ENCODE results near the gene HACD2. TPM values are rescaled to one million over a fixed set of nuclear protein-coding genes. Genes with fewer than 3 reads are reported as not detected.

The HACD2 gene
- polyA plus RNA-seq, 3 donors, result 12.9 to 17.1 (median 15.1) TPM

DNA sequence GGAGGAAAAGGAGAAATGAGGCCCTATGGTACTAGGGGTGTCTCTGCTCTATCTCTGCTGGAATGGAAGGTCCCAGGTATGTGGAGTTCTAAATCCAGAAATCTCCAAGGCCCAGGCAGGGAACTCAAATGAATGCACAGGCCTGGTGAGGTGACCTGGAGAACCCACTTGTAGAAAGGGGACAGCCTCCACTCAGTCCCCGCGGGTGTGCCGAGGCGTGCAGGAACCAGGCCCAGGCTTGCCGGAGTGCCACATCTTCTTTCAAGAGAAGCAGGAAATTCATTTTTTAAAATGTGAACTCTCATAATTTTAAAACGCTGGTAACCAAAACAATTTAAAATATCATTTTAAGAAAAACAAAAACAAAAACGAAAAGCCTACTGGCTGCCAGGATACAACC, 103.8 kb downstream of the HACD2 start:
- H3K27me3 Mint-ChIP-seq (ENCODE audit: low read depth in 3 of 3), result peaks cover 3 to 11% (median 5%) of the 10 kb centered on the region in 3 donors
- H3K4me3 Mint-ChIP-seq, result no peak overlapping the region
- H3K9me3 Mint-ChIP-seq, result peaks cover 0 to 3% (median 0%) of the 10 kb centered on the region in 7 donors
- DNase-seq, result no peak
- H3K4me1 Mint-ChIP-seq, result peaks cover 4% of the 10 kb centered on the region
- H3K4me2 ChIP-seq (replicated peaks; ENCODE audit: extremely low read depth, low read length, poor library complexity, severe bottlenecking), result no peak overlapping the region
- H3K36me3 Mint-ChIP-seq, result no peaks in the 10 kb centered on the region
- no peaks in the 10 kb centered on the region for H3K36me3 ChIP-seq (replicated peaks in 1 of 2; ENCODE audit: control insufficient read depth in 1 of 2, insufficient read depth in 2 of 2, low read length in 2 of 2)
- intact Hi-C loops (cut with micrococcal nuclease), result no loop called here
- 89% methylated on average over 5 of the region's 7 CpGs for WGBS (ENCODE audit: insufficient coverage)
- no peak overlapping the region for H3K27ac ChIP-seq (ENCODE audit: low read depth in 1 of 2, low read length in 2 of 2)
- no peak overlapping the region for H3K4me3 ChIP-seq (replicated peaks in 1 of 3; ENCODE audit: low read depth in 2 of 3, low read length in 3 of 3)
- no peak overlapping the region for H2AFZ ChIP-seq (ENCODE audit: insufficient read depth, low read depth, low read length, poor library complexity, severe bottlenecking)
- TF ChIP-seq, protein P1, sequence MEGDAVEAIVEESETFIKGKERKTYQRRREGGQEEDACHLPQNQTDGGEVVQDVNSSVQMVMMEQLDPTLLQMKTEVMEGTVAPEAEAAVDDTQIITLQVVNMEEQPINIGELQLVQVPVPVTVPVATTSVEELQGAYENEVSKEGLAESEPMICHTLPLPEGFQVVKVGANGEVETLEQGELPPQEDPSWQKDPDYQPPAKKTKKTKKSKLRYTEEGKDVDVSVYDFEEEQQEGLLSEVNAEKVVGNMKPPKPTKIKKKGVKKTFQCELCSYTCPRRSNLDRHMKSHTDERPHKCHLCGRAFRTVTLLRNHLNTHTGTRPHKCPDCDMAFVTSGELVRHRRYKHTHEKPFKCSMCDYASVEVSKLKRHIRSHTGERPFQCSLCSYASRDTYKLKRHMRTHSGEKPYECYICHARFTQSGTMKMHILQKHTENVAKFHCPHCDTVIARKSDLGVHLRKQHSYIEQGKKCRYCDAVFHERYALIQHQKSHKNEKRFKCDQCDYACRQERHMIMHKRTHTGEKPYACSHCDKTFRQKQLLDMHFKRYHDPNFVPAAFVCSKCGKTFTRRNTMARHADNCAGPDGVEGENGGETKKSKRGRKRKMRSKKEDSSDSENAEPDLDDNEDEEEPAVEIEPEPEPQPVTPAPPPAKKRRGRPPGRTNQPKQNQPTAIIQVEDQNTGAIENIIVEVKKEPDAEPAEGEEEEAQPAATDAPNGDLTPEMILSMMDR (IDR thresholded peaks at IDR 0.05), result no peak
- no peak overlapping the region for H3K27ac Mint-ChIP-seq
- H3K4me1 ChIP-seq (ENCODE audit: control insufficient read depth in 1 of 2, insufficient read depth in 2 of 2, low read length in 2 of 2), result no peaks in the 10 kb centered on the region
- H3K79me2 ChIP-seq (ENCODE audit: insufficient read depth, low read length), result no peaks in the 10 kb centered on the region
- H3K9ac ChIP-seq (ENCODE audit: insufficient read depth, low read length, poor library complexity, severe bottlenecking), result no peak overlapping the region
- H3K9me3 ChIP-seq (replicated peaks in 1 of 2; ENCODE audit: control insufficient read depth in 1 of 2, insufficient read depth in 1 of 2, low read length in 2 of 2), result no peaks in the 10 kb centered on the region
- H3K27me3 ChIP-seq (ENCODE audit: control insufficient read depth in 2 of 2, insufficient read depth in 2 of 2, low read length in 2 of 2), result no peaks in the 10 kb centered on the region
- H4K20me1 ChIP-seq (ENCODE audit: insufficient read depth, low read length), result no peaks in the 10 kb centered on the region

DNA sequence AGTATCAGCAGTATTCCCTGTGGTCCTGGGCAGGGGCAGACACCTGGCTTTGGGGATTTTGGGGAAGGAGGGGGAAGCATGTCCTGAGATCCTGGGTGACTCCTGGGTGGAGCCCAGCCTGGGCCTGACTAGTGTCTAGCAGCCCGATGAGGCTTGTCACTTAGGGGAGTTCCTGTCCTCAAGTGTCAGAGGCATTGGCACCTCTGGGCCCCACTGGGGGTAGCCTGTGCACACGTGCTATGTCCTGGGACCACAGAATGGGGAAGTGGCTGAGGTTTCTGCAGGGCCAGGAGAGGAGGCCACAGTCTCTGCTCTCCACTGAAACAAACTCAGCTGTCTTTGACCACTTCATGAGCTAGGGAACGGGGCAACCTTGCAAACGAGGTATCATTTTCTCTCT, 104.4 kb downstream of the HACD2 start:
- no peaks in the 10 kb centered on the region for H3K27me3 ChIP-seq (ENCODE audit: control insufficient read depth in 2 of 2, insufficient read depth in 2 of 2, low read length in 2 of 2)
- H3K4me1 ChIP-seq (ENCODE audit: control insufficient read depth in 1 of 2, insufficient read depth in 2 of 2, low read length in 2 of 2), result no peaks in the 10 kb centered on the region

More for the DNA sequence above, 104.4 kb downstream of the HACD2 start:
- H3K79me2 ChIP-seq (ENCODE audit: insufficient read depth, low read length), result no peaks in the 10 kb centered on the region
- no peaks in the 10 kb centered on the region for H3K9me3 ChIP-seq (replicated peaks in 1 of 2; ENCODE audit: control insufficient read depth in 1 of 2, insufficient read depth in 1 of 2, low read length in 2 of 2)
- no peaks in the 10 kb centered on the region for H4K20me1 ChIP-seq (ENCODE audit: insufficient read depth, low read length)
- H2AFZ ChIP-seq (ENCODE audit: insufficient read depth, low read depth, low read length, poor library complexity, severe bottlenecking), result no peak overlapping the region
- intact Hi-C loops (cut with micrococcal nuclease), result no loop called here
- no peak overlapping the region for H3K27ac ChIP-seq (ENCODE audit: low read depth in 1 of 2, low read length in 2 of 2)
- no peak overlapping the region for H3K27ac Mint-ChIP-seq
- H3K4me1 Mint-ChIP-seq, result peaks cover 4% of the 10 kb centered on the region
- H3K27me3 Mint-ChIP-seq (ENCODE audit: low read depth in 3 of 3), result peaks cover 3 to 10% (median 5%) of the 10 kb centered on the region in 3 donors
- no peak overlapping the region for H3K4me2 ChIP-seq (replicated peaks; ENCODE audit: extremely low read depth, low read length, poor library complexity, severe bottlenecking)
- no peak overlapping the region for H3K9ac ChIP-seq (ENCODE audit: insufficient read depth, low read length, poor library complexity, severe bottlenecking)
- no peak overlapping the region for H3K4me3 Mint-ChIP-seq
- 0% methylated on average over 2 of the region's 4 CpGs for WGBS (ENCODE audit: insufficient coverage)
- no peaks in the 10 kb centered on the region for H3K36me3 Mint-ChIP-seq
- DNase-seq, result no peak
- no peak overlapping the region for H3K4me3 ChIP-seq (replicated peaks in 1 of 3; ENCODE audit: low read depth in 2 of 3, low read length in 3 of 3)
- TF ChIP-seq, protein P1 (IDR thresholded peaks at IDR 0.05), result no peak
- H3K36me3 ChIP-seq (replicated peaks in 1 of 2; ENCODE audit: control insufficient read depth in 1 of 2, insufficient read depth in 2 of 2, low read length in 2 of 2), result no peaks in the 10 kb centered on the region
- H3K9me3 Mint-ChIP-seq, result peaks cover 0 to 3% (median 0%) of the 10 kb centered on the region in 7 donors

Measured in CD14-positive monocyte (primary cell).